Upper lobe of left lung (tissue), 6 donors: ENCODE data around the gene MXRA7. TPM values are rescaled to one million over a fixed set of nuclear protein-coding genes. Genes with fewer than 3 reads are reported as not detected.
"Not testable (repeated sequence)": the region's sequence is repeated elsewhere in the genome, so short reads cannot be mapped to it uniquely, and the experiment has no call there.

ENCODE experiments used
- ATAC-seq, 2 donors: fragments of 200-7000 bp; cut with Tn5 transposase; one replicate each; pipeline ENCODE4 v1.9.1; 2022; ENCODE audit warnings: mild to moderate bottlenecking in 2 of 2, moderate library complexity in 2 of 2; ENCODE audit not compliant: low FRiP score in 2 of 2
- DNase-seq, 2 donors: peaks; one replicate each; pipeline ENCODE4 v3.0.0-alpha.2; 2019 to 2020
- H3K27ac ChIP-seq, 4 donors: fragments of 200-600 bp; sonication (generic); one replicate each; pipeline ENCODE4 v1.5.1; 2016 to 2019
- H3K27me3 ChIP-seq, 4 donors: fragments of 200-600 bp; sonication (generic); one replicate each; pipeline ENCODE4 v1.5.1; 2017 to 2019
- H3K36me3 ChIP-seq, 4 donors: fragments of 200-600 bp; sonication (generic); one replicate each; pipeline ENCODE4 v1.5.1; 2016 to 2019
- H3K4me1 ChIP-seq, 4 donors: fragments of 200-600 bp; sonication (generic); one replicate each; pipeline ENCODE4 v1.5.1; 2018 to 2019
- H3K4me3 ChIP-seq, 4 donors: fragments of 200-600 bp; sonication (generic); one replicate each; pipeline ENCODE4 v1.5.1; 2017 to 2019; ENCODE audit warnings: mild to moderate bottlenecking in 2 of 4, moderate library complexity in 1 of 4
- H3K9me3 ChIP-seq, 4 donors: fragments of 200-600 bp; sonication (generic); one replicate each; pipeline ENCODE4 v1.5.1; 2018 to 2019
- CTCF ChIP-seq, 6 experiments: fragments of 450-650 bp in 4 of 6; fragments of 200-600 bp in 2 of 6; sonication (generic) in 2 of 6; IDR thresholded peaks; one replicate each; pipeline ENCODE4 v1.5.1; 2016 to 2019; ENCODE audit warnings: antibody characterized with exemption in 6 of 6
- EP300 ChIP-seq, 4 donors: sonication (generic); formaldehyde crosslinking; IDR thresholded peaks; one replicate each; pipeline ENCODE4 v1.5.1; 2017; ENCODE audit warnings: antibody characterized with exemption in 4 of 4, control low read depth in 2 of 4
- POLR2A ChIP-seq, 4 donors: fragments of 450-650 bp; IDR thresholded peaks; one replicate each; pipeline ENCODE4 v1.5.1; 2016 to 2017; ENCODE audit warnings: antibody characterized with exemption in 4 of 4, mild to moderate bottlenecking in 2 of 4
- POLR2AphosphoS5 ChIP-seq, 2 donors: sonication (generic); formaldehyde crosslinking; IDR thresholded peaks; one replicate each; pipeline ENCODE4 v1.5.1; 2017; ENCODE audit warnings: antibody characterized with exemption in 2 of 2
- WGBS, 2 donors: methylation state at CpG; one replicate each; pipeline ENCODE4 v1.1.5; 2017 to 2018; 5-methylcytosine and 5-hydroxymethylcytosine counted together
- total RNA-seq, 6 donors: library from RNA; depleted of rRNA in 4 of 6; stranded (reverse); fragments of >200 nt in 4 of 6; gene quantifications; one replicate each; pipeline versions ENCODE4 v1.1.0 to v1.2.1, GENCODE V29; 2016 to 2021
- donor health status: DM: no; HTN: no; CAD: no; lungs with moderate emphysema.
- donor health status: DM: no; HTN: yes; CAD: no; lungs with severe emphysema.

Gene MXRA7
- total RNA-seq, 6 donors from 2014 or later, result 21.0 to 147 (median 73.5) TPM

- Histone ChIP-seq H3K4me1 (peaks cover 46 to 67% (median 53%) of the 10 kb centered on the region in 4 donors), H3K36me3 (no peaks in the 10 kb centered on the region), H3K27ac (peak overlapping the region; percentile 81 to 88 (median 88)), H3K27me3 (no peaks in the 10 kb centered on the region), H3K9me3 (no peaks in the 10 kb centered on the region), H3K4me3 (no peak overlapping the region)
- no peak for TF ChIP-seq EP300 (IDR thresholded peaks at IDR 0.05)
- no peak for TF ChIP-seq CTCF (IDR thresholded peaks at IDR 0.05)
- TF ChIP-seq POLR2A (IDR thresholded peaks at IDR 0.05), result peak in 1 of 4 donors; percentile 3
- no peak for TF ChIP-seq POLR2AphosphoS5 (IDR thresholded peaks at IDR 0.05)
- WGBS, 2 donors, result 62 to 75% methylated on average over 6 to 8 of the region's 8 CpGs
- DNase-seq, result no peak
- peak in 1 of 2 donors; percentile 4 for ATAC-seq
These were observed 10.5 kb downstream of the MXRA7 start for GRCh38 chr17:76700270-76700616.

GRCh38 chr17:76698466-76698977, 12.2 kb downstream of the MXRA7 start:
- not testable (repeated sequence) for DNase-seq, H3K4me3 ChIP-seq, H3K9me3 ChIP-seq, ATAC-seq, H3K27me3 ChIP-seq, H3K36me3 ChIP-seq
- peaks cover 46 to 67% (median 55%) of the 10 kb centered on the region in 4 donors for H3K4me1 ChIP-seq
- 83 to 88% methylated on average over 7 of the region's 7 CpGs for WGBS, 2 donors
- peak overlapping the region; percentile 42 to 88 (median 84) for H3K27ac ChIP-seq

DNA sequence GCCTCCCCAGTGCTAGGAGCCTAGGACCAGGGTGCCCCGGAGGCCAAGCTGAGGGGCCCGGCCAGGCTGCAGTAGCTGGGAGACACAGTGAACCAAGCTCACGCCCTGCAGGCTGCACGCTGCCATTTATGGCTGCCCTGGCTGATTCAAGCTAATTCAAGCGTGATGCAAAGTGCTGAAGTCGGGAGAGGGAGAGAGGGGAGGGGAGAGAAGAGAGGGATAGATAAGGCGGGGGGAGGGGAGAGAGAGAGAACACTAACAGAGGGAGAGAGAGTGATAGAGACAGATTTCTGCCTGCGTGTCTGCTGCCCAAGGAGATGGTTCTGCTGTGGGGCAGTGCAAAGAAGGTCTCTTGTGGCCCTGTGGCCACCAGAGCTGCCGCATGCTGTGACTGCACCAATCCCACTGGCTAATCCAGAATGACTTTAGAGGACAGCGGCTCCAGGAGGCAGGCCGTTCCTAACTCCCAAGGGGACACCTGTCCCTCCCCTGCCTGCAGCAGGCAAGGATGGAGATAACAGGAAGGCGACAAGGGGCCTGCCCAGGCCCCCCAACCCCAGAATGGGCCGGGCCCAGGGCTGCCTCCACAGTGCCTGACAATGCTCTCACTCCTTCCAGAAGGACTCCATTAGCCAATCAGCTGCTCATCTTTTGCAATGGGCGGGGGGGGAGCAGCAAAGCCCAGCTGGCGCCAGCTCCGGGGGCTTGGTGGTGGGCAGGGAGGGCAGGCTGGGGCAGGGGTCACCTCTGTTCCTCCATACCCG, 12.9 kb downstream of the MXRA7 start:
- peaks cover 46 to 67% (median 55%) of the 10 kb centered on the region in 4 donors for H3K4me1 ChIP-seq
- no peaks in the 10 kb centered on the region for H3K9me3 ChIP-seq
- H3K27ac ChIP-seq, result peak overlapping the region; percentile 42 to 88 (median 84)
- ATAC-seq, result no peak
- 69 to 81% methylated on average over 17 of the region's 17 CpGs for WGBS, 2 donors
- H3K36me3 ChIP-seq, result no peaks in the 10 kb centered on the region
- H3K27me3 ChIP-seq, result no peaks in the 10 kb centered on the region
- DNase-seq, result no peak
- H3K4me3 ChIP-seq, result no peak overlapping the region
- TF ChIP-seq EP300 (IDR thresholded peaks at IDR 0.05) (no peak), CTCF (IDR thresholded peaks at IDR 0.05) (no peak), POLR2A (IDR thresholded peaks at IDR 0.05) (no peak), POLR2AphosphoS5 (IDR thresholded peaks at IDR 0.05) (no peak)

- WGBS, 2 donors, result 76 to 83% methylated on average over 20 to 25 of the region's 25 CpGs
- Histone ChIP-seq H3K27me3 (no peaks in the 10 kb centered on the region), H3K4me1 (peaks cover 46 to 64% (median 55%) of the 10 kb centered on the region in 4 donors), H3K9me3 (no peaks in the 10 kb centered on the region), H3K27ac (peak overlapping the region; percentile 42 to 88 (median 84)), H3K36me3 (no peaks in the 10 kb centered on the region), H3K4me3 (no peak overlapping the region)
- TF ChIP-seq POLR2A (IDR thresholded peaks at IDR 0.05), result no peak
- TF ChIP-seq EP300 (IDR thresholded peaks at IDR 0.05), result peak in 1 of 4 donors; percentile 1
- TF ChIP-seq POLR2AphosphoS5 (IDR thresholded peaks at IDR 0.05), result peak; percentile 53 to 67
- ATAC-seq (peak in 1 of 2 donors; percentile 70), DNase-seq (no peak)
These were observed 13.7 kb downstream of the MXRA7 start for GRCh38 chr17:76696763-76697701.

DNA sequence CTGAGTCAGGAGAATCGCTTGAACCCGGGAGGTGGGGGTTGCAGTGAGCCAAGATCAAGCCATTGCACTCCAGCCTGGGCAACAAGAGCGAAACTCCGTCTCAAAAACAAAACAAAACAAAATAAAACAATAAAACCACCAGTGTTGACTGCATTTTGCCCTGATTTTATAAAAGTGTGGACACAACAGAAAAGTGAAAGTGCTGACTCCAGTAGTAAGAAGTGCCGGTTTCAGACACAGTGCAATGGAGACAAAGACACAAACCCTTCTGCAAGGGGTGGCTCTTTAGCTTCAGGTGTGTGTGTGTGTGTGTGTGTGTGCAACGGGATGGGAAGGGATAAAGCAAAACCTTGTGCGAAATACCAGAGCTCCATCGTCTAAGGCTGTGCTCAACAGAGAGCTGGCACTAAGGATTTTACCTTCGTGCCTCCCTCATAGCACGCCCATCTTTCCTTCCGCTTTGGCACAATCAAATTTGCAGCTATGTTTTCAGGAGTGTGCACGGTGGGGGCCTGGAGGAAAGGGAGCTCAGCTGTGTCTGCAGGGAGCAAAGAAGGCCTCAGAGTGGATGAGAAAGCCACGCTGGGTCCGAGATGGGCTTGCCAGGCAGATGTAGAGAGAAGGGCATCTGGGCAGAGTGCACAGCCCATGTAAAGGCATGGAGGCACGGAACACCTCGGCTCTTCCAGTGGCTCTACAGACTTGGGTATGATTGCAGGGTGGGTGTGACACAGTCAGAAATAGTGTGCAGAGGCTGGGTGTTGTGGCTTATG, 15.5 kb downstream of the MXRA7 start:
- WGBS, 2 donors, result 72 to 81% methylated on average over 16 of the region's 16 CpGs
- H3K4me1 ChIP-seq, result peaks cover 33 to 50% (median 41%) of the 10 kb centered on the region in 4 donors
- ATAC-seq, result no peak
- peak overlapping the region in 2 of 4 donors; percentile 86 to 88 for H3K27ac ChIP-seq
- no peaks in the 10 kb centered on the region for H3K9me3 ChIP-seq
- no peaks in the 10 kb centered on the region for H3K36me3 ChIP-seq
- no peak overlapping the region for H3K4me3 ChIP-seq
- TF ChIP-seq POLR2AphosphoS5 (IDR thresholded peaks at IDR 0.05) (no peak), EP300 (IDR thresholded peaks at IDR 0.05) (no peak), POLR2A (IDR thresholded peaks at IDR 0.05) (no peak), CTCF (IDR thresholded peaks at IDR 0.05) (no peak)
- no peaks in the 10 kb centered on the region for H3K27me3 ChIP-seq
- no peak for DNase-seq
